Measurements from ENCODE around the gene POLR3C.
"Not testable (repeated sequence)": the region's sequence is repeated elsewhere in the genome, so short reads cannot be mapped to it uniquely, and the experiment has no call there.

Gene POLR3C

GRCh38 chr1:145823565-145824498 is at the start of gene POLR3C, which contains the start of gene RNF115:
Gene POLR3C (plus strand): TSS chr1:145824200. CDS start chr1:145825777, 1,577 bp downstream.
Gene RNF115 (minus strand): TSS chr1:145824095. CDS start chr1:145823873, 222 bp downstream.
- peak within 1 kb of the TSS; percentile 98 for H3K4me3 ChIP-seq (ENCODE audit: low read depth, low read length)

- no peak overlapping the region for H3K4me3 ChIP-seq (ENCODE audit: low read depth, low read length)
Measured at GRCh38 chr1:145777357-145778145, 46.4 kb upstream of the POLR3C start.

DNA sequence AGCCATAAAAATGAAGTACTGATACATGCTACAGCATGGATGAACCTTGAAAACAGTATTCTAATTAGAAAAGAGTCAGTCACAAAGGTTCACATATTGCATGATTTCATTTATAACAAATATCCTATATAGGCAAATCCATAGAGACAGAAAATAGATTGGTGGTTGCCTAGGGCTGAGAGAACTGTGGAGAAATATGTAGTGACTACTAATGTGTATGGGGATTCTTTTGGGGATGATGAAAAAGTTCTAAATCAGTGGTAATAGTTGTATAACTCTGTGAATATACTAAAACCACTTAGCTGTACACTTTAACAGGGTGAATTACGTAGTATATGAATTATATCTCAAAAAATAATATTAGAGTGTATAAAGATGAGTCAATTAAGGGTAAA is 45.9 kb upstream of the POLR3C start:
- H3K4me3 ChIP-seq (ENCODE audit: low read depth, low read length), result no peak overlapping the region

- no peak overlapping the region for H3K4me3 ChIP-seq (ENCODE audit: low read depth, low read length)
Measured at GRCh38 chr1:145782272-145783099, 41.5 kb upstream of the POLR3C start.

DNA sequence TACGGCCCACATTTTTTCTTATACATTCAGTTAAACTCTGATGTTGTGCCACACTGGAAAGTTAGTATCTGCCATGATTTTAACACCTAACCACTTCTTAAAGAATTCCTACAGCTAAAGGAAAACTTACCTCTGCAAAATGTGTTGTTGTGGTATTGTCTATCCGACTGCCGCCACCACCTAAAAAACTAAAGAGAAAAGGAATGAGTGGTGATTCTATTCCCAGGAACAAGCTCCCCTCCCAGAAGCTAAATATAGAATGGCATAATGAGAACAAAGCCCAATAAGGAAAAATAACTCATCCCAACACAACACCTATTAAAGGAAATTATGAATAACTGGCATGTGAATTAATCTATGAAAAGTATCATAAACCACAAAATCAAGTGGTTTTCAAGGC is 39.6 kb upstream of the POLR3C start:
- no peak overlapping the region for H3K4me3 ChIP-seq (ENCODE audit: low read depth, low read length)

- H3K4me3 ChIP-seq (ENCODE audit: low read depth, low read length), result no peak overlapping the region
Measured at GRCh38 chr1:145785547-145785946, 38.5 kb upstream of the POLR3C start.

DNA sequence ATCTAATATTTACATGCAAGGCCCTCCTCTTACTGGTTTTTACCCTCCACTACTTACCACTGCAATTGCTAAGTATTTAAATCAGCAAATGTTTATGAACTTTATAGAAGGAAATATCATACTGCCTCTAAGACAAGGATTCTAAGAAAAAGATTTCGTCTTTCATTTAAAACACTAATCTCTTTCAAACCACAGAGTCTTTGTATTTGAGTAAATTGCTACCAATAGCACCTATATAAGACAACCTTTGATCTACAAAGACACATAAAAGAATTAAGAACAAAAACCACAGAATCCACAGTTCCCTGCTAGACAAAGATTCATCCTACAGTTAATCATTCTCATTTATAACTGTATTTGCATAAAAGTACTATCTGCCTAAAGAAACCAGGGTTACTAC is 37.7 kb upstream of the POLR3C start:
- no peak overlapping the region for H3K4me3 ChIP-seq (ENCODE audit: low read depth, low read length)

DNA sequence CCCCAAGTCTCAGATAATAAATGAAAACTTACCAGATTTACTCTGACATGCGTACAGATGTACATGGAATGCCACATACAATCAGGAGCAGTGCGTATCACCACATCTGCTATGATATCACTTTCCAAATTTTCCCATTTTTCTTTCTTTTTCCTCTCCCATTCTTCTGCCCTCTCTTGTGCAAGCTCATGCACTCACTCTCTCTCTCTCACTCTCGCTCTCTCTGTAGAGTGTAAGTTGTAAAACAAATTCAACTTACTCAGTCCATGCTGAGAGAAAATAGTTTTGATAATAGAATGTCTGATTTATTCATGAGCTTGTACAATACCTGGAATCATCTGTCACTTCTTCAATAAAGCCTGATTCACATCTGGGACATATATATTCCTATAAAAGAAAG is 35.4 kb upstream of the POLR3C start:
- no peak overlapping the region for H3K4me3 ChIP-seq (ENCODE audit: low read depth, low read length)

DNA sequence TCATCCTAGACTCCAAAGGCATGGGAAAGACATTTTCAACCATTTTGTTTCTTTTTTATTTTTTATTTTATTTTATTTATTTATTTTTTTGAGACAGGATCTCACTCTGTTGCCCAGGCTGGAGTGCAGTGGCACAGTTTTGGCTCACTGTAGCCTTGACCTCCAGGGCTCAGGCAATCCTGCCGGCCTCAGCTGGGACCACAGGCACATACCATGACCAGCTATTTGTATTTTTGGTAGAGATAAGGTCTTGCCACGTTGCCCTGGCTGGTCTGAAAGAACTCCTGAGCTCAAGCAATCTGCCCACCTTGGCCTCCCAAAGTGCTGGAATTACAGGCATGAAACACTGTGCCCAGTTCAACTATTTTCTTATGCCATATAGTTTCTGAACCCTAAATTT is 32.1 kb upstream of the POLR3C start:
- not testable (repeated sequence) for H3K4me3 ChIP-seq (ENCODE audit: low read depth, low read length)

DNA sequence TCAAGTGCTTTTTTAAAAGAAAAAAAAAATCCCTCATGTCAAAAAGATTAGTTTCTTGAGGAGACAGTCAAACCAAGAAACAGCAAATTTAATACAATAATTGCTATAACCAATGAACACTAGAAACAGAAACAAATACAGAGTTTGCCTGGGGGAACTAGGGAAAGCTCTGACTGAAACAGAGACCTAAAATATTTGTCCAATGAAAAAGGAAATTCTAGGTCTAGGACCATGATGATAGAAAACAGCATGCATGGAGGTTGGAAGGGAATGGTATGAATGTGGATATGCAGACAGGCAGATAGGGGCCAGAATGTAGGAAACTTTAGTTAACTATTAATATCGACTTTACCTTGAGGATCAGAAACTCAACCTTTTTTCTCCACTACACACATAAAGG is 31.5 kb upstream of the POLR3C start:
- no peak overlapping the region for H3K4me3 ChIP-seq (ENCODE audit: low read depth, low read length)

DNA sequence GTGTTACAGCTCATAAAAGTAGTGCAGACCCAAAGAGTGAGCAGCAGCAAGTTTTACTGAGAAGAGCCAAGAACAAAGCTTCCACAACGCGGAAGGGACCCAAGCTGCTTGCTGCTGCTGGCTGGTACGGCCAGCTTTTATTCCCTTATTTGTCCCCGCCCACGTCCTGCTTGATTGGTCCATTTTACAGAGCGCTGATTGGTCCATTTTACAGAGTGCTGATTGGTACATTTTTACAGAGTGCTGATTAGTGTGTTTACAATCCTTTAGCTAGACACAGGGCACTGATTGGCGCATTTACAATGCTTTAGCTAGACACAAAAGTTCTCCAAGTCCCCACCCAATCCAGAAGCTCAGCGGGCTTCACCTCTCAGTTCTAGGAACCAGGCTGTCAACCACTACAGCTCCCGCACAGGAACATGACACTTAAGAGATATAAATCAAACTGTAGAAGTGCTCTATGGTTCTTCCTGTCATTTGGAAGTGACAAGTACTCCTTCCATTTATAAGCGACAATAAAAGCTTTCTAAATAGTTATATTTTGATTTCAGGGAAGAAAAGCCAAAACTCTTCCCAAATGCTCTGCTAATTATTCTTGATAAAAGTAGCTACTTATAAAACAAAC is 28.6 kb upstream of the POLR3C start:
- no peak overlapping the region for H3K4me3 ChIP-seq (ENCODE audit: low read depth, low read length)

- H3K4me3 ChIP-seq (ENCODE audit: low read depth, low read length), result no peak overlapping the region
Measured at GRCh38 chr1:145796753-145797152, 27.2 kb upstream of the POLR3C start.

GRCh38 chr1:145799806-145800205 is 24.2 kb upstream of the POLR3C start:
- no peak overlapping the region for H3K4me3 ChIP-seq (ENCODE audit: low read depth, low read length)

- no peak overlapping the region for H3K4me3 ChIP-seq (ENCODE audit: low read depth, low read length)
Measured at GRCh38 chr1:145804235-145805045, 19.6 kb upstream of the POLR3C start.

- H3K4me3 ChIP-seq (ENCODE audit: low read depth, low read length), result no peak overlapping the region
Measured at GRCh38 chr1:145805057-145805456, 18.9 kb upstream of the POLR3C start.

DNA sequence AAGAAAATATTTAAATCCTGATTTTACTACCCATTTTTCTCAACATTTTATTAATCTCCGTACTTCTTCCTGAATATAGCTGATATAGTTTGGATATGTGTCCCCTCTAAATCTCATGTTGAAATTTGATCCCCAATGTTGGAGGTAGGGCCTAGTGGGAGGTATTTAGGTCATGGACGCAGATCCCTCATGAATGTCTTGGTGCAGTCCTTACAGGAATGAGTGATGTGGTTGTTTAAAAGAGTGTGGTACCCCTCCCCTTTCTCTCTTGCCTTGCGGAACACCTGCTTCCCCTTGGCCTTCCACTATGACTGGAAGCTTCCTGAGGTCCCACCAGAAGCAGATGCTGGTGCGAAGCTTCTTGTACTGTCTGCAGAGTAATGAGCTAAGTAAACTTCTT is 17.6 kb upstream of the POLR3C start:
- H3K4me3 ChIP-seq (ENCODE audit: low read depth, low read length), result no peak overlapping the region

- no peak overlapping the region for H3K4me3 ChIP-seq (ENCODE audit: low read depth, low read length)
Measured at GRCh38 chr1:145806844-145807243, 17.2 kb upstream of the POLR3C start.

- H3K4me3 ChIP-seq (ENCODE audit: low read depth, low read length), result not testable (repeated sequence)
Measured at GRCh38 chr1:145812977-145813810, 10.8 kb upstream of the POLR3C start.

GRCh38 chr1:145818095-145818494 is 5.9 kb upstream of the POLR3C start:
- not testable (repeated sequence) for H3K4me3 ChIP-seq (ENCODE audit: low read depth, low read length)
